Adrenal gland (tissue), 12 donors: Measurements from ENCODE around the gene BUD23. TPM values are rescaled to one million over a fixed set of nuclear protein-coding genes. Genes with fewer than 3 reads are reported as not detected.
"Not testable (repeated sequence)": the region's sequence is repeated elsewhere in the genome, so short reads cannot be mapped to it uniquely, and the experiment has no call there.

ENCODE experiments used
- DNase-seq, 7 donors: peaks; one replicate each; pipeline ENCODE4 v3.0.0-alpha.2; 2019 to 2020
- H3K27ac ChIP-seq, 5 donors: fragments of 200-600 bp; sonication (generic) in 4 of 5; 1 replicate in 3 of 5; 2 replicates in 2 of 5; pipeline versions ENCODE4 v1.5.1 to v1.8.0; 2016 to 2020; ENCODE audit warnings: mild to moderate bottlenecking in 1 of 5
- H3K27me3 ChIP-seq: fragments of 200-600 bp; 2 replicates; pipeline ENCODE4 v1.8.0; 2021
- H3K36me3 ChIP-seq, 2 donors: fragments of 200-600 bp; replicated peaks in 1 of 2; 1 replicate in 1 of 2; 2 replicates in 1 of 2; pipeline versions ENCODE4 v1.5.1 to v1.8.0; 2018 to 2022
- H3K4me1 ChIP-seq, 2 donors: fragments of 200-600 bp; replicated peaks in 1 of 2; 1 replicate in 1 of 2; 2 replicates in 1 of 2; pipeline versions ENCODE4 v1.5.1 to v1.8.0; 2018 to 2021
- H3K4me3 ChIP-seq, 4 donors: fragments of 200-600 bp; sonication (generic) in 3 of 4; one replicate each; pipeline ENCODE4 v1.5.1; 2016 to 2018
- H3K9me3 ChIP-seq, 3 donors: fragments of 200-600 bp; sonication (generic) in 1 of 3; replicated peaks in 1 of 3; 1 replicate in 2 of 3; 2 replicates in 1 of 3; pipeline versions ENCODE4 v1.5.1 to v1.8.0; 2016 to 2021
- POLR2A ChIP-seq, 2 donors: fragments of 450-650 bp; IDR thresholded peaks; one replicate each; pipeline ENCODE4 v1.6.1; 2017; ENCODE audit warnings: antibody characterized with exemption in 2 of 2, mild to moderate bottlenecking in 2 of 2, moderate library complexity in 1 of 2
- WGBS, 4 donors: extraction: QIAGEN DNeasy Blood & Tissue Kit in 2 of 4; methylation state at CpG; one replicate each; pipeline versions ENCODE4 v1.1.5 to v1.1.7; 2013 to 2017; 5-methylcytosine and 5-hydroxymethylcytosine counted together
- intact Hi-C, 2 donors: fragments of 100-400 bp; cut with DNase I; formaldehyde crosslinking; loops; one replicate each; pipeline versions ENCODE4 v1.14.1 to v1.15.0; 2022 to 2023
- polyA plus RNA-seq, 3 donors: library from polyadenylated mRNA; stranded (reverse); fragments of 200-250 nt in 2 of 3; fragments of 350-450 nt in 1 of 3; fragmentation: Illumina TruSeq in 1 of 3; extraction: RNeasy Lipid Tissue Mini Kit (QIAGEN cat#74804) in 1 of 3; gene quantifications; one replicate each; pipeline ENCODE4 v1.2.3, GENCODE V29; 2013 to 2014
- total RNA-seq, 9 donors: library from RNA; depleted of rRNA in 4 of 9; stranded (reverse); fragments of >200 nt in 4 of 9; fragments of 120-200 nt in 1 of 9; fragmentation: NEBNext Ultra II Directional in 1 of 9; extraction: Animal tissue kit (Norgen Biotek cat#: 25700) in 1 of 9; gene quantifications; one replicate each; pipeline versions ENCODE4 v1.1.0 to v1.2.4, GENCODE V29; 2013 to 2023
- TF ChIP-seq, protein P1 (sequence below), 6 experiments: fragments of 450-650 bp in 4 of 6; fragments of 200-600 bp in 2 of 6; sonication (generic) in 1 of 6; IDR thresholded peaks; 1 replicate in 5 of 6; 2 replicates in 1 of 6; pipeline versions ENCODE4 v1.5.1 to v1.8.0; 2016 to 2021; ENCODE audit warnings: antibody characterized with exemption in 6 of 6, mild to moderate bottlenecking in 2 of 6, moderate library complexity in 1 of 6
- donor health status: healthy with polysubstance abuse.
- donor health status: Bipolar disorder and iron deficiency.
- donor health status: DM: yes; HTN: yes; CAD: no.
- donor health status: DM: no; HTN: no; CAD: no.
- donor health status: DM: no; HTN: no; CAD: no.
- donor health status: DM: yes; HTN: yes; CAD: no.

Gene BUD23
- total and polyA plus RNA-seq, 12 donors = 34.7 to 123 (median 64.5) TPM

DNA sequence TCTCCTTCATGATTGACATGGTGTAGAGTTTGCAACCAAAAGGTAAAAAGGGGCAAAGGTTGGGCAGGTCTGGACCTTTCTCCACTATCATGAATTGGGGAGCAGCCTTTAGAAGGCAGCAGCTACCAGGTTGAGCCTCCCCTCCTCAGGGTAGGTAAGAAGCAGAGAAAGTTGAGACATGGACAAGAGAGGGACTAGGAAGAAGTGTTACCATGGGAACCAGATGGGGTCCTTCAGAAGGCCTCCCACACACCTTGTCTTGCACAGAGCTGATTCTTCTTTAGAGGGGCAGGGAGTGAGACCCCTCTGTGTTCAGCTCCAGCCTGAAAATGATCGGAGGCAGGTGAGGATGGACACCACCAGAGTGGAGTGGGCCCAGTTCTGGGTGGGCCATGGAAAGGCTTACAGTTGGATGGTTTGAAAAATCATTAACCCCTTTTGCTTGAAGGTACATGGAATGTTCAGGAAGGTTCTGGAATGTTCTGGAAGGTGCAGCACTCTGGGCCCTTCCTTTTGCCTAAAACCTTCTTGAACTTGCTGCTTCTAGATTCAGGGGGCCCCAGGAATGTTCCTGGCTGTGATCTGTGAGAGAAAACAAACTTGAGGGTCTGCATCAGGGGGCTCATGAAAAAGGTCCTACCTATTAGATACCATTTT, 8.8 kb upstream of the BUD23 start:
- H3K4me3 ChIP-seq = no peak overlapping the region
- H3K36me3 ChIP-seq = peaks cover 0 to 6% of the 10 kb centered on the region in 2 donors
- no peak for DNase-seq
- WGBS, 4 donors = 86 to 100% (median 95%) methylated on average over 1 of the region's 1 CpG
- TF ChIP-seq POLR2A (IDR thresholded peaks at IDR 0.05) = no peak
- TF ChIP-seq, protein P1, sequence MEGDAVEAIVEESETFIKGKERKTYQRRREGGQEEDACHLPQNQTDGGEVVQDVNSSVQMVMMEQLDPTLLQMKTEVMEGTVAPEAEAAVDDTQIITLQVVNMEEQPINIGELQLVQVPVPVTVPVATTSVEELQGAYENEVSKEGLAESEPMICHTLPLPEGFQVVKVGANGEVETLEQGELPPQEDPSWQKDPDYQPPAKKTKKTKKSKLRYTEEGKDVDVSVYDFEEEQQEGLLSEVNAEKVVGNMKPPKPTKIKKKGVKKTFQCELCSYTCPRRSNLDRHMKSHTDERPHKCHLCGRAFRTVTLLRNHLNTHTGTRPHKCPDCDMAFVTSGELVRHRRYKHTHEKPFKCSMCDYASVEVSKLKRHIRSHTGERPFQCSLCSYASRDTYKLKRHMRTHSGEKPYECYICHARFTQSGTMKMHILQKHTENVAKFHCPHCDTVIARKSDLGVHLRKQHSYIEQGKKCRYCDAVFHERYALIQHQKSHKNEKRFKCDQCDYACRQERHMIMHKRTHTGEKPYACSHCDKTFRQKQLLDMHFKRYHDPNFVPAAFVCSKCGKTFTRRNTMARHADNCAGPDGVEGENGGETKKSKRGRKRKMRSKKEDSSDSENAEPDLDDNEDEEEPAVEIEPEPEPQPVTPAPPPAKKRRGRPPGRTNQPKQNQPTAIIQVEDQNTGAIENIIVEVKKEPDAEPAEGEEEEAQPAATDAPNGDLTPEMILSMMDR (IDR thresholded peaks at IDR 0.05) = no peak
- no peaks in the 10 kb centered on the region for H3K27me3 ChIP-seq
- peaks cover 0 to under 1% of the 10 kb centered on the region in 2 donors for H3K4me1 ChIP-seq
- no peak overlapping the region for H3K27ac ChIP-seq
- no peaks in the 10 kb centered on the region for H3K9me3 ChIP-seq
- intact Hi-C loops = no loop called here

GRCh38 chr7:73676062-73676461, 7.3 kb upstream of the BUD23 start:
- not testable (repeated sequence) for H3K4me3 ChIP-seq
- 80 to 84% (median 83%) methylated on average over 9 of the region's 9 CpGs for WGBS, 4 donors

DNA sequence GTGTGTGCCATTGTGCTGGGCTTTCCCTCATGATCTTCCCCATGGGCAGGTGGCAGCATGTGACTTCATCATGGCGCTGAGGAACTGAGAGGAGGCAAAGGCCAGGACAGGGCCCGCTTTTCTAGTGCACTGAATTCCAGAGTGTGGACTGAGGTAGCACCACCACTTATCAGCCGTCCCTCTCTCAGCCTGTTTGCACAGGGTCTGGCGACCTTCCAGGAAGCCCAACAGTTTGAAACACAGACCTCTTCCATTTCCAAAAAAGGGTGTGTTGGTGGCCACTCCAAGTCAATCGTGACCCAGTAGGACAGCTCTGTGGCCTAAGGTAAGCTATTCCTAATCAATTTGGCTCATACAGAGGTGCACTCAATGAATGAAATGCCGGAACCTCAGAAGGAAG, 4.5 kb upstream of the BUD23 start:
- no peaks in the 10 kb centered on the region for H3K27me3 ChIP-seq
- peaks cover 15 to 26% of the 10 kb centered on the region in 2 donors for H3K4me1 ChIP-seq
- DNase-seq = no peak
- no peak overlapping the region for H3K4me3 ChIP-seq
- no peak overlapping the region for H3K27ac ChIP-seq
- H3K9me3 ChIP-seq = no peaks in the 10 kb centered on the region
- TF ChIP-seq POLR2A (IDR thresholded peaks at IDR 0.05) = no peak
- TF ChIP-seq, protein P1 (IDR thresholded peaks at IDR 0.05) = no peak
- 87 to 97% (median 94%) methylated on average over 4 to 6 of the region's 6 CpGs for WGBS, 4 donors
- intact Hi-C loops = no loop called here
- H3K36me3 ChIP-seq = peaks cover 0 to 6% of the 10 kb centered on the region in 2 donors

More at GRCh38 chr7:73676062-73676461, 7.3 kb upstream of the BUD23 start:
- peaks cover 5 to 10% of the 10 kb centered on the region in 2 donors for H3K4me1 ChIP-seq
- H3K9me3 ChIP-seq, H3K27me3 ChIP-seq, H3K36me3 ChIP-seq, H3K27ac ChIP-seq, DNase-seq, intact Hi-C loops: not testable (repeated sequence)

DNA sequence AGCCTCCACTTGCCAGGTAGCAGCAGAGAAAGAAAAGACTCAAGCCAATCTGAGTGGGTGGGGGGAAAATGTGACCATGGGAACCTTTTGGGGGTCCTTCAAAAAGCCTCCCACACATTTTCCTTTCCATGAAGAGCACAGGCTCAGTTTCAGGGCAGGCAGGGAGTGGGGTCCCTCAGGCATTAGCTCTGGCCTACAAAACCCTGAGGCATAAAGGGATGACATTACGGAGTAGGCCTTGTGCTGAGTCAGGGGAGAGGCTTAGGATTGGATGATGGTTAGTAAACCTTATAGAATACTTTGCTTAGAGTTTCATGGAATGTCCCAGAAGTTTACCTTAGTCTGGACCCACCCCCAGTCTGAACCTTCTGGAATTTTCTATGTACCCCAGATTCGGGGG, 3.7 kb upstream of the BUD23 start:
- H3K4me3 ChIP-seq = no peak overlapping the region
- H3K27me3 ChIP-seq = no peaks in the 10 kb centered on the region
- peaks cover 20 to 31% of the 10 kb centered on the region in 2 donors for H3K4me1 ChIP-seq
- TF ChIP-seq, protein P1 (IDR thresholded peaks at IDR 0.05) = no peak
- no peak for TF ChIP-seq POLR2A (IDR thresholded peaks at IDR 0.05)
- WGBS, 4 donors = 90 to 100% (median 92%) methylated on average over 1 to 2 of the region's 2 CpGs
- no peaks in the 10 kb centered on the region for H3K9me3 ChIP-seq
- intact Hi-C loops = no loop called here
- H3K27ac ChIP-seq = no peak overlapping the region
- peaks cover 0 to 6% of the 10 kb centered on the region in 2 donors for H3K36me3 ChIP-seq
- DNase-seq = no peak

DNA sequence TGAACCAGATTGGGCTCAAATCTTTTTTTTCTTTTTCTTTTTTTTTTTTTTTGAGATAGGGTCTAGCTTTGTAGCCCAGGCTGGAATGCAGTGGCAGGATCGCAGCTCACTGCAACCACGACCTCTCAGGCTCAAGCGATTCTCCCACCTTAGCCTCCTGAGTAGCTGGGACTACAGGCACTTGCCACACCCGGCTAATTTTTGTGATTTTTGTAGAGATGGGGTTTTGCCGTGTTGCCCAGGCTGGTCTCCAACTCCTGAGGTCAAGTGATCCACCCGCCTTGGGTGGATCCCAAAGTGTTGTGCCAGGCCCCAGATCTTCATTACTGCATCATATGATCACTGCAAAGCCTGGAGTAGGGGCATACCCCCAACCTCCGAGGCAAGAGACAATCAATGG, 2.9 kb upstream of the BUD23 start:
- Histone ChIP-seq H3K4me3 (no peak overlapping the region), H3K36me3 (peaks cover 0 to 6% of the 10 kb centered on the region in 2 donors), H3K9me3 (no peaks in the 10 kb centered on the region), H3K27ac (no peak overlapping the region), H3K27me3 (no peaks in the 10 kb centered on the region), H3K4me1 (peaks cover 20 to 31% of the 10 kb centered on the region in 2 donors)
- DNase-seq = no peak
- intact Hi-C loops = no loop called here
- no peak for TF ChIP-seq POLR2A (IDR thresholded peaks at IDR 0.05)
- TF ChIP-seq, protein P1 (IDR thresholded peaks at IDR 0.05) = no peak
- 89 to 94% (median 91%) methylated on average over 7 of the region's 7 CpGs for WGBS, 4 donors
